ENCODE results near the gene CAPN7.

DNA sequence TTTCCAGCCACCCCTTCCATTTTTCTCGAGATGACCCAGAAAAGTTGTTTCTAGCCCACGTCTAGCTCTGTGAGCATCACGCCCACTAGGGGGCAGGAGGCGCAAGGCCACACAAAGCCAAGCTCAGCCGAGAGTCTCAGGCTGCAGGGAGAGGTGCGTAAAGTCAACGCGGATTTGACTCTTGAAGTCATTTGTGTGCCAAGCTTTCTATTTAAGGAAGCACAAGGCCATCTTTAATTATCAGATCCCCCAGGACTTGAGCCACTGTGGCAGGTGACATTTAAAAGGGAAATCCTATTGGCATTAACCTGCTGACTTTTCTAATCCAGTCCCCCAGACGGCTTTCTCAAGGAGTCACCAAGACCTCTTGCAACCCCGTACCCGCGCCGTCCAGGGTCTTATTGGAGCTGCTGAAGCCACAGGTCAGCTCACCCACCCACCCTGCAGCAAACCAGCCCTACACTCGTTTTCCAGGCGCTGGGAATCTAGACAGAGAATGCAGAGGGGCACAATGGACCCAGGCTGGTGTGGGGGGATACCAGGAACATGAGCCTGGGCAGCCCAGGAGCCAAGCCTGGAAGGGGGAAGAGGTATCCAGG is 62.1 kb downstream of the CAPN7 start:
- TF ChIP-seq, protein P1, sequence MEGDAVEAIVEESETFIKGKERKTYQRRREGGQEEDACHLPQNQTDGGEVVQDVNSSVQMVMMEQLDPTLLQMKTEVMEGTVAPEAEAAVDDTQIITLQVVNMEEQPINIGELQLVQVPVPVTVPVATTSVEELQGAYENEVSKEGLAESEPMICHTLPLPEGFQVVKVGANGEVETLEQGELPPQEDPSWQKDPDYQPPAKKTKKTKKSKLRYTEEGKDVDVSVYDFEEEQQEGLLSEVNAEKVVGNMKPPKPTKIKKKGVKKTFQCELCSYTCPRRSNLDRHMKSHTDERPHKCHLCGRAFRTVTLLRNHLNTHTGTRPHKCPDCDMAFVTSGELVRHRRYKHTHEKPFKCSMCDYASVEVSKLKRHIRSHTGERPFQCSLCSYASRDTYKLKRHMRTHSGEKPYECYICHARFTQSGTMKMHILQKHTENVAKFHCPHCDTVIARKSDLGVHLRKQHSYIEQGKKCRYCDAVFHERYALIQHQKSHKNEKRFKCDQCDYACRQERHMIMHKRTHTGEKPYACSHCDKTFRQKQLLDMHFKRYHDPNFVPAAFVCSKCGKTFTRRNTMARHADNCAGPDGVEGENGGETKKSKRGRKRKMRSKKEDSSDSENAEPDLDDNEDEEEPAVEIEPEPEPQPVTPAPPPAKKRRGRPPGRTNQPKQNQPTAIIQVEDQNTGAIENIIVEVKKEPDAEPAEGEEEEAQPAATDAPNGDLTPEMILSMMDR (IDR thresholded peaks at IDR 0.05) = peak; percentile 84 to 97 (median 94)
- TF ChIP-seq POLR2A (IDR thresholded peaks at IDR 0.05) = no peak

Measured in body of pancreas (tissue), 4 donors.